Colon (tissue), 2 donors: ENCODE results near the gene PLEKHG4B.

Source experiments
- FAIRE-seq: peaks from 2 replicates; lab custom pipeline; 2012; peaks lifted over from hg19 to GRCh38; lab: Jason Lieb, UNC
- donor health status: control.
- donor health status: control.

PLEKHG4B gene

GRCh38 chr5:76358-77169 is 15.4 kb upstream of the PLEKHG4B start:
- no peak for FAIRE-seq

GRCh38 chr5:77170-77501 is 14.8 kb upstream of the PLEKHG4B start:
- FAIRE-seq: no peak

- no peak for FAIRE-seq
Observed at GRCh38 chr5:77546-77945, 14.4 kb upstream of the PLEKHG4B start.

- FAIRE-seq: no peak
Observed at GRCh38 chr5:77957-78804, 13.8 kb upstream of the PLEKHG4B start.

GRCh38 chr5:78805-79149 is 13.2 kb upstream of the PLEKHG4B start:
- FAIRE-seq: no peak

- no peak for FAIRE-seq
Observed at GRCh38 chr5:79263-79662, 12.7 kb upstream of the PLEKHG4B start.

- FAIRE-seq: no peak
Observed at GRCh38 chr5:79821-80220, 12.1 kb upstream of the PLEKHG4B start.

- FAIRE-seq: no peak
Observed at GRCh38 chr5:81391-82021, 10.5 kb upstream of the PLEKHG4B start.

GRCh38 chr5:82097-82496 is 9.9 kb upstream of the PLEKHG4B start:
- no peak for FAIRE-seq

GRCh38 chr5:82570-82969 is 9.4 kb upstream of the PLEKHG4B start:
- no peak for FAIRE-seq

- FAIRE-seq: no peak
Observed at GRCh38 chr5:83029-83428, 8.9 kb upstream of the PLEKHG4B start.

- no peak for FAIRE-seq
Observed at GRCh38 chr5:85334-85995, 6.5 kb upstream of the PLEKHG4B start.

- FAIRE-seq: no peak
Observed at GRCh38 chr5:89337-90286, 2.4 kb upstream of the PLEKHG4B start.

- FAIRE-seq: no peak
Observed at GRCh38 chr5:90590-91547, 1.1 kb upstream of the PLEKHG4B start.

GRCh38 chr5:92401-93220 is 643 bp downstream of the PLEKHG4B start:
- no peak for FAIRE-seq

- FAIRE-seq: no peak
Observed at GRCh38 chr5:93221-93980, 1.4 kb downstream of the PLEKHG4B start.

GRCh38 chr5:94113-94892 is 2.3 kb downstream of the PLEKHG4B start:
- no peak for FAIRE-seq
